Natural killer cell (primary cell): ENCODE measurements around the gene ZFHX3. TPM values are rescaled to one million over a fixed set of nuclear protein-coding genes. Genes with fewer than 3 reads are reported as not detected.

Experiments
- ATAC-seq, 3 donors: fragments of 150-1000 bp in 2 of 3; fragments of 200-7000 bp in 1 of 3; cut with Tn5 transposase; 1 replicate in 1 of 3; 2 replicates in 2 of 3; pipeline ENCODE4 v1.10.0; 2021; ENCODE audit warnings: mild to moderate bottlenecking in 2 of 3, moderate library complexity in 2 of 3
- DNase-seq, 2 donors: peaks; one replicate each; pipeline versions ENCODE4 v3.0.0 to v3.0.0-alpha.2; 2013 to 2021; ENCODE audit warnings: mixed read lengths in 1 of 2
- H3K27ac ChIP-seq: one replicate; pipeline ENCODE4 v1.5.1; 2013; ENCODE audit warnings: mild to moderate bottlenecking, low read length
- H3K27me3 ChIP-seq: one replicate; pipeline ENCODE4 v1.6.1; 2013; ENCODE audit warnings: low read length; ENCODE audit not compliant: control insufficient read depth, insufficient read depth
- H3K36me3 ChIP-seq: one replicate; pipeline ENCODE4 v1.6.1; 2013; ENCODE audit warnings: low read length; ENCODE audit not compliant: control insufficient read depth, insufficient read depth
- H3K4me1 ChIP-seq: one replicate; pipeline ENCODE4 v1.6.1; 2013; ENCODE audit warnings: low read length; ENCODE audit not compliant: control insufficient read depth, insufficient read depth
- H3K4me3 ChIP-seq: one replicate; pipeline ENCODE4 v1.5.1; 2013; ENCODE audit warnings: low read length
- H3K9me3 ChIP-seq: one replicate; pipeline ENCODE4 v1.6.1; 2013; ENCODE audit warnings: low read length; ENCODE audit not compliant: control insufficient read depth, insufficient read depth
- H3K27ac Mint-ChIP-seq, 2 donors: one replicate each; pipeline ENCODE4 v1.8.0; 2022; ENCODE audit warnings: mild to moderate bottlenecking in 2 of 2, mixed read lengths in 2 of 2, moderate library complexity in 1 of 2
- H3K27me3 Mint-ChIP-seq, 2 donors: one replicate each; pipeline ENCODE4 v1.8.0; 2022; ENCODE audit warnings: low read depth in 2 of 2, mixed read lengths in 2 of 2
- H3K36me3 Mint-ChIP-seq: one replicate; pipeline ENCODE4 v1.8.0; 2022; ENCODE audit warnings: mixed read lengths
- H3K4me1 Mint-ChIP-seq, 2 donors: one replicate each; pipeline ENCODE4 v1.8.0; 2022; ENCODE audit warnings: mixed read lengths in 2 of 2
- H3K4me3 Mint-ChIP-seq: one replicate; pipeline ENCODE4 v1.8.0; 2022; ENCODE audit warnings: mild to moderate bottlenecking, moderate library complexity, mixed read lengths
- H3K9me3 Mint-ChIP-seq, 2 donors: one replicate each; pipeline ENCODE4 v1.8.0; 2022; ENCODE audit warnings: mixed read lengths in 2 of 2
- WGBS: methylation state at CpG from one replicate; pipeline ENCODE4 v1.1.7; 2013; ENCODE audit warnings: missing lambda C conversion rate; ENCODE audit not compliant: insufficient coverage; 5-methylcytosine and 5-hydroxymethylcytosine counted together
- intact Hi-C: fragments of 100-400 bp; cut with micrococcal nuclease; formaldehyde crosslinking; loops from one replicate; pipeline ENCODE4 v1.14.2; 2022
- total RNA-seq, 4 donors: library from RNA; stranded (reverse); fragments of 120-200 nt in 1 of 4; gene quantifications; one replicate each; pipeline versions ENCODE4 v1.2.3 to v1.2.4, GENCODE V29; 2013 to 2022
- TF ChIP-seq, protein P1 (sequence below): fragments of 200-600 bp; IDR thresholded peaks from one replicate; pipeline ENCODE4 v1.8.0; 2022; ENCODE audit warnings: antibody characterized with exemption

The ZFHX3 gene
- total RNA-seq, 3 donors from 2014 or later (not counting 1 experiment from before 2014, with no cell fraction given): 5.8 to 7.8 (median 7.5) TPM

DNA sequence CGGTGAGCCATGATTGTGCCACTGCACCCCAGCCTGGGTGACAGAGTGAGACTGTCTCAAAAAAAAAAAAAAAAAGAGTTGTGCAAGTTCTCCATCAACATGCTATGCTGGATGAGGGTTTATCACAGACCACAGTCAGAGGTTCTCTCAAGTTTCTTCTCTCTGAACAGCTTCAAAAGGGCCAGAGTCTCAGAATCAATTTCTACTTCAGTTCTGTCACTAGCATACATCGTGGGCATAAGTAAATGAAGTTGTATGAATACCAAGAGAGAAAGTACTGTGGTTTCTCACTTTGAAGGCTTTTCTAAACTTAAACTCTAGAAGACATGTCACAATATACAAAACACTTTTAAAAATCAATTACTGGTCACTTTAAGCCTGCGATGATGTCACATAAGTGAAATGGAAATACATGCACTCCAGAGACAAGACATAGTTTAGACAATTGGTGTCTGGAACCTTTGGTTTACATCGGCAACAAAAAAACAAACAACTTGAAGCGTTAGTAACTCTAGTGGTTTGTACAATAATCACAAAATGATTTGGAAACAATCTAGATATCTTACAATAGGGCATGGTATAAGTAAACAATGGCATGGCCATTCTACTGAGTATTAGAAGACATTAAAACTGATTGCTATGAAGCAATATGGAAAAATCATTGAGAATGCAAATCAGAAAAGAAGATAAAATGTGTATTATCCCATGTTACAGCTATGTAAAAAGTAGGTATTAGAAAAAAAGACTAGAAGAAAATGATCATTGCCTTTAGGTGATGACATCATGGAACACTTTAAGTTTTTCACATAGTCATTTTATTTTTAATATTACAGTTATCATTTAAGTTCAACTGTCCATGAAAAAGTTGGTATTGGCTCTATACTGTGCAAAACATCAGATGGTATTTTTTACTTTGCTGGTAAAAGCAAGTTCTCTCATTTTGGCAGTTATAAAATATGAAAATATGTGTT lies 232.3 kb downstream of the ZFHX3 start:
- Mint-ChIP-seq H3K9me3 (no peaks in the 10 kb centered on the region), H3K27ac (no peak overlapping the region), H3K27me3 (no peaks in the 10 kb centered on the region), H3K4me3 (no peak overlapping the region), H3K36me3 (no peaks in the 10 kb centered on the region), H3K4me1 (peaks cover 5 to 8% of the 10 kb centered on the region in 2 donors)
- 92% methylated on average over 4 of the region's 5 CpGs for WGBS
- no peaks in the 10 kb centered on the region for H3K27me3 ChIP-seq
- intact Hi-C loops: no loop called here
- no peaks in the 10 kb centered on the region for H3K4me1 ChIP-seq
- H3K36me3 ChIP-seq: no peaks in the 10 kb centered on the region
- TF ChIP-seq, protein P1, sequence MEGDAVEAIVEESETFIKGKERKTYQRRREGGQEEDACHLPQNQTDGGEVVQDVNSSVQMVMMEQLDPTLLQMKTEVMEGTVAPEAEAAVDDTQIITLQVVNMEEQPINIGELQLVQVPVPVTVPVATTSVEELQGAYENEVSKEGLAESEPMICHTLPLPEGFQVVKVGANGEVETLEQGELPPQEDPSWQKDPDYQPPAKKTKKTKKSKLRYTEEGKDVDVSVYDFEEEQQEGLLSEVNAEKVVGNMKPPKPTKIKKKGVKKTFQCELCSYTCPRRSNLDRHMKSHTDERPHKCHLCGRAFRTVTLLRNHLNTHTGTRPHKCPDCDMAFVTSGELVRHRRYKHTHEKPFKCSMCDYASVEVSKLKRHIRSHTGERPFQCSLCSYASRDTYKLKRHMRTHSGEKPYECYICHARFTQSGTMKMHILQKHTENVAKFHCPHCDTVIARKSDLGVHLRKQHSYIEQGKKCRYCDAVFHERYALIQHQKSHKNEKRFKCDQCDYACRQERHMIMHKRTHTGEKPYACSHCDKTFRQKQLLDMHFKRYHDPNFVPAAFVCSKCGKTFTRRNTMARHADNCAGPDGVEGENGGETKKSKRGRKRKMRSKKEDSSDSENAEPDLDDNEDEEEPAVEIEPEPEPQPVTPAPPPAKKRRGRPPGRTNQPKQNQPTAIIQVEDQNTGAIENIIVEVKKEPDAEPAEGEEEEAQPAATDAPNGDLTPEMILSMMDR: no peak
- no peaks in the 10 kb centered on the region for H3K9me3 ChIP-seq
- ATAC-seq (no peak), DNase-seq (no peak)
- no peak overlapping the region for H3K4me3 ChIP-seq
- no peak overlapping the region for H3K27ac ChIP-seq

DNA sequence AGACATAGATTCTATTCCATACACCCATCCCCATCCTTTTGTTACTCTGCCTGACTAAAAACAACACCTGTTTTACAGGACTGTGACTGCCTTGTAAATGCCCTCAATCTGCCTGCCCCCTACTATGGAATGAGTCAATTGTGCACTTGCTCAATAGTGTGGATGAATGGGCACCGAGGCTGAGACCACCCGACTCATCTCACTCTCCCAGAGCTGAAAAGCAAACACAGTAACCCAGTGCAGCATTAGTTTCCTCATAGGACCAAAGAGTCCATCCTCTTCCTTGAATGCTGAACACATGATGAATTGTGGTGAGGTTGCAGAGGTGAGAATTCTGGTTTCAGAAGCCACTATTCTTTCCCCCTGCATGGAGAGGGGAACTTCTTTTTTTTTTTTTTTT lies 233.7 kb downstream of the ZFHX3 start:
- H3K27me3 ChIP-seq: no peaks in the 10 kb centered on the region
- no peak overlapping the region for H3K4me3 ChIP-seq
- Mint-ChIP-seq H3K27me3 (no peaks in the 10 kb centered on the region), H3K9me3 (no peaks in the 10 kb centered on the region), H3K36me3 (no peaks in the 10 kb centered on the region), H3K27ac (no peak overlapping the region), H3K4me3 (no peak overlapping the region), H3K4me1 (peaks cover 5 to 8% of the 10 kb centered on the region in 2 donors)
- intact Hi-C loops: no loop called here
- ATAC-seq (no peak), DNase-seq (no peak)
- WGBS: 90% methylated on average over 2 of the region's 2 CpGs
- TF ChIP-seq, protein P1: no peak
- H3K4me1 ChIP-seq: no peaks in the 10 kb centered on the region
- no peaks in the 10 kb centered on the region for H3K36me3 ChIP-seq
- no peaks in the 10 kb centered on the region for H3K9me3 ChIP-seq
- H3K27ac ChIP-seq: no peak overlapping the region

DNA sequence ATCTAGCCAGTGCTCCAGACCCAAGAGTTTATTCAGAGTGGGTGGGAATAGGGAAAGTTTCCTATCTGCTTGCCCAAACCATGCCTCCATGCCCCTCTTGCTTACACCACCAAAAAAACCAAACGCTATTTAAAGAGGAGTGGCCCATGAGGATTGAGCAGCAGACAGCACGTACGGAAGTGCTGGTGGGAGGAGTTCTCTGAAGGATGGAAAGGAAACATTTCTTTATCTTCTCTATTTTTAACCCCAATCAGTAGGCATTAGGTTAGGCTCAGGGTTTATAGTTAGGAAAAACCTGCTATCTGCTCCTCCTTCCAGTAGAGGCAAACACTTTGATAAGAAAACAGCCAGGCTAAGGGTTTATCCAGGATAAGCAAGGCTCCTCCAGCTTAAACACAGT lies 235.3 kb downstream of the ZFHX3 start:
- no peaks in the 10 kb centered on the region for H3K9me3 Mint-ChIP-seq
- no CpG with 5 or more reads among the region's 3 CpGs for WGBS

More for the DNA sequence above, 235.3 kb downstream of the ZFHX3 start:
- H3K4me1 ChIP-seq: no peaks in the 10 kb centered on the region
- no peaks in the 10 kb centered on the region for H3K27me3 ChIP-seq
- no peak overlapping the region for H3K4me3 ChIP-seq
- Mint-ChIP-seq H3K4me1 (peaks cover 5 to 8% of the 10 kb centered on the region in 2 donors), H3K4me3 (no peak overlapping the region), H3K27ac (no peak overlapping the region), H3K36me3 (no peaks in the 10 kb centered on the region), H3K27me3 (no peaks in the 10 kb centered on the region)
- intact Hi-C loops: no loop called here
- DNase-seq (no peak), ATAC-seq (no peak)
- H3K27ac ChIP-seq: no peak overlapping the region
- H3K36me3 ChIP-seq: no peaks in the 10 kb centered on the region
- no peaks in the 10 kb centered on the region for H3K9me3 ChIP-seq
- TF ChIP-seq, protein P1: no peak
